Osteoblast (primary cell): ENCODE measurements around the gene TNFRSF1B. TPM values are rescaled to one million over a fixed set of nuclear protein-coding genes. Genes with fewer than 3 reads are reported as not detected.

Experiments
- DNase-seq: peaks from one replicate; pipeline ENCODE4 v3.0.0; 2011; ENCODE audit warnings: low spot score, mixed read lengths; ENCODE audit not compliant: insufficient read length; ENCODE audit errors: missing footprints
- H2AFZ ChIP-seq: 2 replicates; pipeline ENCODE4 v1.6.0; 2011; ENCODE audit warnings: mild to moderate bottlenecking, low read length
- H3K27ac ChIP-seq: 2 replicates; pipeline ENCODE4 v1.5.1; 2011; ENCODE audit warnings: mild to moderate bottlenecking, low read depth, low read length, moderate library complexity
- H3K27me3 ChIP-seq: 2 replicates; pipeline ENCODE4 v1.6.0; 2012; ENCODE audit warnings: mild to moderate bottlenecking, control low read depth, inconsistent platforms, low read length, moderate library complexity; ENCODE audit not compliant: insufficient read depth
- H3K36me3 ChIP-seq: 2 replicates; pipeline ENCODE4 v1.5.1; 2011; ENCODE audit warnings: mild to moderate bottlenecking, low read length, control low read depth, moderate library complexity; ENCODE audit not compliant: insufficient read depth
- H3K4me1 ChIP-seq: 2 replicates; pipeline ENCODE4 v1.5.1; 2011; ENCODE audit warnings: mild to moderate bottlenecking, low read length, control low read depth, moderate library complexity; ENCODE audit not compliant: insufficient read depth
- H3K4me2 ChIP-seq: 2 replicates; pipeline ENCODE4 v1.6.0; 2011; ENCODE audit warnings: mild to moderate bottlenecking, low read length; ENCODE audit not compliant: insufficient read depth
- H3K4me3 ChIP-seq: fragments of 200-600 bp; sonication (generic); 3 replicates; pipeline ENCODE4 v1.5.1; 2012; ENCODE audit warnings: mild to moderate bottlenecking, low read length, inconsistent platforms; ENCODE audit not compliant: insufficient read depth
- H3K79me2 ChIP-seq: 2 replicates; pipeline ENCODE4 v1.6.0; 2012; ENCODE audit warnings: mild to moderate bottlenecking, low read length, control low read depth, inconsistent platforms; ENCODE audit not compliant: insufficient read depth
- H3K9me3 ChIP-seq: 2 replicates; pipeline ENCODE4 v1.5.1; 2011; ENCODE audit warnings: low read depth, low read length, control low read depth
- H4K20me1 ChIP-seq: 2 replicates; pipeline ENCODE4 v1.6.0; 2012; ENCODE audit warnings: mild to moderate bottlenecking, low read length, control low read depth; ENCODE audit not compliant: insufficient read depth
- total RNA-seq: library from RNA; depleted of rRNA; stranded (reverse); fragments of >200 nt; gene quantifications from 2 replicates; pipeline ENCODE4 v1.2.3, GENCODE V29; 2012
- TF ChIP-seq, protein P1 (sequence below): IDR thresholded peaks from 2 replicates; pipeline ENCODE4 v1.5.1; 2011; ENCODE audit warnings: mild to moderate bottlenecking, low read depth, low read length, moderate library complexity; ENCODE audit errors: extremely low read depth

The TNFRSF1B gene
- total RNA-seq, 1 donor, result 12.7 TPM

DNA sequence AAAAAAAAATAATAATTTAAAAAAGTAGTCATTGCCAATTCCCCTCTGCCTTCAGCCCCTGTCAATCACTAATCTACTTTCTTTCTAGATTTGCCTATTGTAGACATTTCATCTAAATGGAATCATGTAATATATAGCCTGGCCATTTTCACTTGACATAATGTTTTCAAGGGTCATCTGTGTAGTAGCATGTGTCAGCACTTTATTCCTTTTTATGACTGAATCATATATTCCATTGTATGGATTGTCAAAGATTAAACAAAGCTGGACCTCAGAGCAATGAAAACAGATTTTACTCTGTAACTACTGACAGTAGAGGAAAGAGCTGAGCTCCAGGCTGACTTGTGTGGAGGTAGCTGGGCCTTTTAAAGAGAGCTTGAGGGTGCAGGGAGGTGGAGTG lies 78.9 kb downstream of the TNFRSF1B start:
- no peak for DNase-seq
- no peak overlapping the region for H3K4me3 ChIP-seq
- peaks cover 52% of the 10 kb centered on the region for H3K36me3 ChIP-seq
- no peak overlapping the region for H3K27ac ChIP-seq
- no peaks in the 10 kb centered on the region for H3K79me2 ChIP-seq
- H3K4me1 ChIP-seq, result peaks cover 9% of the 10 kb centered on the region
- TF ChIP-seq, protein P1, sequence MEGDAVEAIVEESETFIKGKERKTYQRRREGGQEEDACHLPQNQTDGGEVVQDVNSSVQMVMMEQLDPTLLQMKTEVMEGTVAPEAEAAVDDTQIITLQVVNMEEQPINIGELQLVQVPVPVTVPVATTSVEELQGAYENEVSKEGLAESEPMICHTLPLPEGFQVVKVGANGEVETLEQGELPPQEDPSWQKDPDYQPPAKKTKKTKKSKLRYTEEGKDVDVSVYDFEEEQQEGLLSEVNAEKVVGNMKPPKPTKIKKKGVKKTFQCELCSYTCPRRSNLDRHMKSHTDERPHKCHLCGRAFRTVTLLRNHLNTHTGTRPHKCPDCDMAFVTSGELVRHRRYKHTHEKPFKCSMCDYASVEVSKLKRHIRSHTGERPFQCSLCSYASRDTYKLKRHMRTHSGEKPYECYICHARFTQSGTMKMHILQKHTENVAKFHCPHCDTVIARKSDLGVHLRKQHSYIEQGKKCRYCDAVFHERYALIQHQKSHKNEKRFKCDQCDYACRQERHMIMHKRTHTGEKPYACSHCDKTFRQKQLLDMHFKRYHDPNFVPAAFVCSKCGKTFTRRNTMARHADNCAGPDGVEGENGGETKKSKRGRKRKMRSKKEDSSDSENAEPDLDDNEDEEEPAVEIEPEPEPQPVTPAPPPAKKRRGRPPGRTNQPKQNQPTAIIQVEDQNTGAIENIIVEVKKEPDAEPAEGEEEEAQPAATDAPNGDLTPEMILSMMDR, result no peak
- no peaks in the 10 kb centered on the region for H4K20me1 ChIP-seq
- no peak overlapping the region for H3K4me2 ChIP-seq
- H3K9me3 ChIP-seq, result no peaks in the 10 kb centered on the region
- H2AFZ ChIP-seq, result no peak overlapping the region
- no peaks in the 10 kb centered on the region for H3K27me3 ChIP-seq

DNA sequence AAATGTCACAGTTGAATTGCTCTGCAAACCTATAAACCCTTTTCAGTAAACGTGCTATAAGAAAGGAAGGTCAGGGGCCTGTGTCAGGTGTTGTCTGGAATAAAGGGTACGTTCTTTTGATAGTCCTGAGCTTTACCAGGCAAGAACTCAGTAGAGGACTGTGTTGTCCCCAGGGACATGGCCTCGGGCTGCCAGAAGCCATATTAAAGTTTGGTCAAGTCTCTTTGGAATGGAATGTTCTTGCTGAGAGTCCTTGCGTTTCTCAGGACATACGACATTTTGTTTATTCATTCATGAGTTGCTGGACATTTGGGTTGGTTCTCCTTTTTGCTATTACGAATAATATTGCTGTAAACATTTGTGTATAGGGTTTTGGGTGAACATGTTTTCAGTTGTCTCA lies 79.8 kb downstream of the TNFRSF1B start:
- Histone ChIP-seq H3K36me3 (peaks cover 59% of the 10 kb centered on the region), H3K4me1 (peaks cover 11% of the 10 kb centered on the region), H3K4me3 (no peak overlapping the region), H2AFZ (no peak overlapping the region), H3K9me3 (no peaks in the 10 kb centered on the region), H3K27me3 (no peaks in the 10 kb centered on the region), H3K79me2 (no peaks in the 10 kb centered on the region), H4K20me1 (peaks cover 2% of the 10 kb centered on the region), H3K27ac (no peak overlapping the region), H3K4me2 (no peak overlapping the region)
- no peak for DNase-seq
- TF ChIP-seq, protein P1, result no peak

GRCh38 chr1:12249181-12249580 lies 82.4 kb downstream of the TNFRSF1B start:
- Histone ChIP-seq H3K4me2 (no peak overlapping the region), H3K9me3 (no peaks in the 10 kb centered on the region), H3K36me3 (peaks cover 56% of the 10 kb centered on the region), H3K27me3 (no peaks in the 10 kb centered on the region), H3K27ac (no peak overlapping the region), H3K4me1 (peaks cover 11% of the 10 kb centered on the region), H2AFZ (no peak overlapping the region), H4K20me1 (peaks cover 4% of the 10 kb centered on the region), H3K79me2 (no peaks in the 10 kb centered on the region), H3K4me3 (no peak overlapping the region)
- TF ChIP-seq, protein P1, result no peak
- peak; percentile 82 for DNase-seq

GRCh38 chr1:12249748-12250147 lies 83.0 kb downstream of the TNFRSF1B start:
- no peak overlapping the region for H3K27ac ChIP-seq

More at GRCh38 chr1:12249748-12250147, 83.0 kb downstream of the TNFRSF1B start:
- Histone ChIP-seq H2AFZ (no peak overlapping the region), H3K4me3 (no peak overlapping the region), H3K36me3 (peaks cover 51% of the 10 kb centered on the region), H3K27me3 (no peaks in the 10 kb centered on the region), H3K4me1 (peaks cover 11% of the 10 kb centered on the region), H3K9me3 (no peaks in the 10 kb centered on the region), H4K20me1 (peaks cover 4% of the 10 kb centered on the region), H3K4me2 (no peak overlapping the region), H3K79me2 (no peaks in the 10 kb centered on the region)
- TF ChIP-seq, protein P1, result no peak
- DNase-seq, result no peak
